ENCODE measurements around the gene IL17C.

IL17C gene

DNA sequence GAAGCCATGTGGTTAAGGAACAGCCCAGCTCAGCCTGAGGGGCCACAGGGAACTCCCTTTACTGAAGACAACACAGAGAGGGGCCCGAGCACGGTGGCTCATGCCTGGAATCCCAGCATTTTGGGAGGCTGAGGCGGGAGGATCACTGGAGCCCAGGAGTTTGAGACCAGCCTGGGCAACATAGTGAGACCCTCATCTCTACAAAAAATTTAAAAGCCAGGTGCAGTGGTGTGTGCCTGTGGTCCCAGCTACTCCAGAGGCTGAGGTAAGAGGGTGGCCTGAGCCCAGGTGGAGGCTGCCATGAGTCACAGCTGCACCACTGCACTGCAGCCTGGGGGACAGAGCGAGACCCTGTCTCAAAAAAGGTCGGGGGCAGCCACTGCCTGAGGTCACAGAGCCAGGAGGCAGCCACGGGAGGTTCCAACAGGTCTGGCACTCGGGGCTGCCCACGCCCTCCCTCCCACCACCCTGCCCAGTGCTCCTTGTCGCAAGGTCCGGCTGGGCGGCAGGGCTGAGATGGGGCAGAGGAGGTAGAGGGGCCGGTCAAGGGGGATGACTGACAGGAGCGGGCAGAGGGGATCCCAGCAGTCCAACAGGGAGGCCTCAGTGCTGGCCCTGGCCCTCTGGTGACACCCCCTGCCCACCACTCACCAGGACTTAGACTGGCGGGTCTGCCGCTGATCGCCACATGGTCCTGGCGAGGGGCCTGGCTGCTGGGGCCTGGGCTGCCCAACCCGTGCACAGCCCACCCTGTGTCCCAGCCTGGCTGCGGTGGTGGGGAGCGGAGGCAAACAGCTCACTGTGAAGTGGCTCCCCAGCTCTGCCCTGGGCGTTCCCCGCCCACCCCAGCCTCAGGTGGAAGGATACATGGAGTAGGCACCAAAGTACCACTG is 9.1 kb downstream of the IL17C start:
- DNase-seq, result no peak

- no peak for DNase-seq
These were observed 11.0 kb downstream of the IL17C start for GRCh38 chr16:88649195-88649923.

GRCh38 chr16:88649924-88650748 is 11.8 kb downstream of the IL17C start:
- no peak for DNase-seq

DNA sequence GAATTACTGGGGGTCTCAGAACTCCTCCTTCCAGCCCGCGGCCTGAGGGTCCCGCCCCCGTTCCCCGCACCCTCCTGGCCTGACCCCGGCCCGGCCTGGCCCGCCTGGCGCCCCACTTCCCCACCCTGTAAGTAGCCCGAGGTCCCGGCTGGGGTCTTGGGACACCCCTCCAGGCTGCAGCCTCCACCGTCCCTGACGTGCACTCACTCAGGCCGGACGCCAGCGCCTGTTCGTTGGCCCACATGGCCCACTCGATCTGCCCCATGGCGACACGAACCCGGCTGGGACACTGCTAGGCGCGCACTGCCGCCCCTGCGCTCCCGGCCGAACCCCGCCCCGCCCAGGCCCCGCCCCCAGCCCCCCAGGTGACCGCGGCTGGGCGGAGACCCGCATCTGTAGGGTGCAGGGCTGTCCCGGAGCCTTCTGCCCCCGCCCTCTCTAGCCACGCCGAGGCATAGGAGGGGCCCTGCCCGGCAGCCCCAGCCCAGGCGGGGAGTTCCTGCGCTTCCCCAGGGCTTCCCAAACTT is 12.4 kb downstream of the IL17C start, which contains the start of gene CYBA:
CYBA (minus strand) TSS at position 305 of the 527 bp plus-strand sequence; CDS start at position 265, 40 bp downstream.
- DNase-seq, result no peak

DNA sequence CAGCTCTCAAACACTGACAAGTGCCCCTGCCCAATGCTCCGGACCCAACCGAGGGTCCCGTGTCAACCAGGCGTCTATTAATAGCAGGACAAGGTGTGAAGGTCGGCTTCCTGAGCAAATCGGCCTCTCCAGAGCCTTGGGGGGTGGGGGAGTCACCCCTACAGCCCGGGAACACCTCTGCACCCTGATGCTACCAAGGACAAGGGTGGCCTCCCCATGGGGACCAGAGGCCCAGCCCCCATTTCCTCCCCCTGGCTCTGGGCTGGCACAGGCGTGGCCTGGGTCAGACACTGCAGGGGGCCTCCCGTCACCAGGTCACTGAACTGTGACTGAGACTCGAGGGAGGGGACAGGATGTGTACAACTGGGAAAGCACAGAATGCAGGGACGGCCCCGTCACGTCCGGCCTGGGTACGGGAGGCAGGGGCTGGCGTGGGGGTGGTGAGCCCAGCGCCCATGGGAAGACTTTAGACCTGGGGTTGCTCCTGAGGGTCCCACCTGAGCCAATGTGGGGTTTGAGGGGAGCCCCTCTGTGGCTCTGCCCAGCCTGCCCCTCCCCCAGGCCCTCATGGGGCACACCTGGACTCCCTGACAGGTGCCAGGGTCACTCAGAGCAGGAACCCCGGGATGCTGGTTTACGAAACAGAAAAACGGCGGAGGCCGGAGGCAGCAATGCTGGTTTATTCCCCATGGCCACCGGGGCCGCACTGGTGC is 13.1 kb downstream of the IL17C start:
- no peak for DNase-seq

DNA sequence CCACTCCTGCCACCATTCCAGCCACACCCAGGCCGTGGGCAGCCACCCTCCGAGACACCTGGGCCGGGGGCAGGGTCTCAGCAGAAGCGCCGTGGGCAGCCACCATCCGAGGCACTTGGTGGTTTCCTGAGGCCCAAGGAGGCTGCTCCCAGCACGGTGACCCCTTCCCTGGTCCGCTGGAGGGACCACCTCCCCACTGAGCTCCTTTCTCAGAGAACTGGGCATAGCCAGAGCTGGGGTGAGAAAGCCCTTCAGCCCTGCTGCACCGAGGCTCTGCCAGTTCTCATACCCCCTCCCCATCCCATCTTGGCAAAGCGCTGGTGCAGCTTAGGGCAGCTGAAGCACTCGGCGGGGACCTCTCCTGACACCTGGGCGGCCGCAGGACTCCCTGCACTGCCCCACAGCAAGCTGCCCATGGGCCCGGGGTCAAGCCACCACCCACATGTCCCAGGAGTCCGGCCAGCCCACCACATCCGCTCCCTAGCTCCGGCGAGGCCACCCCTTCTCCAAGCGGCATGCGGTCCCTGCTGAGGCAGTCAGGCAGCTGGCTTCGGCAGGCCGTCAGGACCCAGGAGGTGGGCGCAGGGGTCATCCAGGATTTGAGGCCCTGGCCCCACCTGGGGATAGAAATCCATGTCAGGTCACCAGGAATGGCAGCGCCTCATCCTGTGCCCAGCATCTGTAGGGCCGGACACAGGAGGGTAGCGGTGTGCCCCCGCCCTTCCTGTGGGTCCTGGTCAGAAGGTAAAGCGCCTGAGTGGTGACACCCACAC is 13.8 kb downstream of the IL17C start:
- no peak for DNase-seq

DNA sequence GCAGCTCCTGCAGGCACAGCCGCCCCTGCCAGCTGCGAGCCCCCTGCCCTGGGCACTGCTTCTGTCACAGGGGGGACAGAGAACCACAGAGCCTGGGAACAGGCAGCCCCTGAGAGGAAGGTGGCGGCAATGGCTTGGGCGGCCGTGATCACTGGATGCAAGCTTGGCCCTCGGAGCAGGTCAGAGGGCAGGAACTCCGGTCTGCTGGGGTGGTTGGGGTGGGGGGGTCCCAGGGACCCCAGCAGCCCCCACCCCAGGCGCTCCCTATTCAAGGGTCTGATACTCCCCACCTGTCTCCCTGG is 14.3 kb downstream of the IL17C start:
- DNase-seq, result no peak

GRCh38 chr16:88653101-88653500 is 14.7 kb downstream of the IL17C start:
- no peak for DNase-seq

GRCh38 chr16:88653596-88654362 is 15.4 kb downstream of the IL17C start:
- no peak for DNase-seq

DNA sequence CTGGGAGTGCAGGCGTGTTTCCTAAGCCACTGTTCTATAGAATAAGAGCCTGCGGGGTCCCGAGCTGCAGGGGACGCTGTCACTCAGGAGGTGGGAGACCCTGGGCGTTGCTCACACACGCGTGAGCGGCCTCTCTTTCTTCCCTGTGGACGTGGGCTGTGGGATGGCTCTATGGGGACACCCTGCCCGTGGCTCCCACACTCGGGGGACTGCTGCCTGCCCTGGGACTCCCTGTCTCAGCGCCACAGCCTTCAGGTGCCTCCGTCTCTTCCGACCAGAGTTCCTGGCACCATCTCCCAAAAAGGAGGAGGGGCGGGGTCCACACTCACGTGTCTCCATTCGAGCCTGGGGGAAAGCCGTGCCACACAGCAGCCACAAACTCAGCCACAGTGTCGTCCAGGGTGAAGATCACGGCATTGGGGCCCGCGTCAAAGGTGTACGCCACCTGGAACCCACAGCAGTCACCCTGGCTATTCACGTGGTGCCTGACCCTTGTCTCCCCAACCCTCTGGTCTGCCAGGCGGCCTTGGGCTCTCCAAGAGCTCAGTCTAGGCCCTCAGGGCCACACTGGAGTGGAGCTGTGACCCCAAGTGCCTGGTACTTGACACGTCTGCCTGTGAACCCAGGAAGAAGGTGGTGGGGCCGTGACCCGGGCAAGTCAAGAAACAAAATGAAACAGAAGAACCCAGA is 16.1 kb downstream of the IL17C start:
- DNase-seq, result no peak

DNA sequence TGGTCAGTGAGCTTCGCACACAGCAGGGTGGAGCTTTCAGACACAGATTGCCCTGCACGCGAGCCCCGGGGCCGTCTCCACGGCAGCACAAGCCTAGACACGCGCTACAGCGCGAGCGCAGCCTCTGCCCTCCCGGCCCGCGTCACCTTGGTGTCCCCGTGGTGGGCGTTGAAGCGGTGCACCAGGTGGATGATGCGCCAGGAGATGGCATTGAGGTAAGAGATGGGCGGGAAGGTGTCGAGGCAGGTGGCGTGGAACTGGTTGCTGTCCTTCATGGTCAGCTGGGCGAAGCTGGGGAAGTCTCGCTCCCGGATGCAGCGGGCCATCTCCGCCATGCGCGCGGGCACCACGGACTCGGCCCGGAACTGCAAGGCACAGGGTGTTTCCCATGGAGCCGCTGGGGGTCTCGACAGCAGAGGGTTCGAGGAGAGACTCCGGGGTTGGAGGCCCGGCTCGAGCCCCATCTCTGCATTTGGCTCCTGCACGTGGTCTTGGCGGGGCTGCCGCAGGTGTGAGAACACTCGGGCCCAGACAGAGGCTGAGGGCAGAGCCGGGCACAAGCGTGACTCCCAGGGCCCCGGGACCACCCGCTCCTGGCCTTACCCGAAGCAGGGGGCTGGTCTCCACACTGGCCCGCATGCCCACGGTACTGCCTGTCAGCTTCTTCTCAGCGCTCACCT is 16.8 kb downstream of the IL17C start:
- DNase-seq, result no peak

DNA sequence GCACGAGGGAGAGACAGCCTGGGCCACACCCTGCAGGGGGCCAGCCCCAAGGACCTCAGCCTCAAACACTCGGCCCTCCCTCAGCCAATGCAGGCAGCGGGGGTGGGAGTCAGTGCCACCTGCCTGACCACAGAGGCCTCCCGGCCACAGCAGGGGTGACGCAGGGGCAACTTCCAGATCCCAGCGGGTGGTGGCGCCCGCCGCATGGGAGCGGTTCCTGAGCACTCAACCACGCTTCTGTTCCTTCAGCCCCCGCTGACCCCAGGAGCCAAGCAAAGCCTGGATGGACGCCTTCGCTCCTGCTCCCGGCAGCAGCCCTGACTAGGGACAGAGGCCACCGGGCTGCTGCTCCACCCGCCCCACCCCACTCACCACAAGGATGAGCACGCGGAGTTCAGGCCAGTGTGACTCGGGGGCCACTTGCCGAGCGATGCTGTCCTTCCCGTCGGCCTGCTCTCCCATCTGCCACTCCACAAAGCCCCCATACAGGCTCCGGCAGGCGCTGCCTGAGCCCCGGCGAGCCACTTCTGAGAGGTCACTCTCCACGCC is 17.4 kb downstream of the IL17C start:
- no peak for DNase-seq

GRCh38 chr16:88656291-88656980 is 18.1 kb downstream of the IL17C start:
- DNase-seq, result no peak

DNA sequence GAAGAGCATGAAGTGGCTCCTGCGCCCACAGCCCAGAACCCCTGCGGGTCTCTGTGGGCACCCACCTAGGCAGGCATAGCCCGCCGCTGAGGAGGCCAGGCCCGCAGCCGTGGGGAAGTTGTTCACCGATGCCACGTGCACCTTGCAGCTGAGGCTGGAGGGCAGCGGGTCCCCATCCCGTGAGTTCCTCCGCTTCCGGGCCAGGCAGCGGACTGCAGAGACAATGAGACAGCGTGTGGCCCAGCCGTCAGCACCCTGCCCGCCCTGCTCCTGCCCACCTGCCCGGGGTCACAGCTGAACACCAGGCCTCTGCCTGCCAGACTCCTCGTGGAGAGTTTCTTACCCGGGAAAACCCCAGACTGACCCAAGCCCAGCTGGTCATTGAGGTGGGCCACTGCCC is 19.0 kb downstream of the IL17C start:
- DNase-seq, result no peak

- no peak for DNase-seq
These were observed 20.3 kb downstream of the IL17C start for GRCh38 chr16:88658714-88659113.

DNA sequence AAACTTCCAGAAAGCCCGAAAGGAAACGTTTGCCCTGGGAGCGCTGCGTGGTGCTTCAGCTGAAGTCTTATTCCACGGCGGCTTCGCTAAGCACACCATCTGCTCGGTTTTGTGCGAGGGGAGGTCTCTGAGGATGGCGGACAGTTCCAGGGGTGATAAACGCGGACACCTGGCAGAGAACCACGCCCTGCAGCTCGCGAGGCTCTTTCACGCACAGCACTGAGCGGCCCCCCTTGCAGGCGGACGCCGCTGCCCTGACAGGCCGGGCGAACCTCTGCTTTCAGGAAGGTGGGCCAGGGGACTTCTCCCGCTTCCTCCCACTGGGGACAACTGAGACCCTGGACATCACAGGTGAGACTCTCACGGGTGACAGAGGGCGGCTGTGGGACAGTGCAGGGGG is 20.8 kb downstream of the IL17C start:
- no peak for DNase-seq

- DNase-seq, result no peak
These were observed 23.1 kb downstream of the IL17C start for GRCh38 chr16:88661468-88661867.

GRCh38 chr16:88662222-88662842 is 24.0 kb downstream of the IL17C start:
- no peak for DNase-seq
